ENCODE measurements around the gene TNNC2.
"Not testable (repeated sequence)": the region's sequence is repeated elsewhere in the genome, so short reads cannot be mapped to it uniquely, and the experiment has no call there.

Gene TNNC2

DNA sequence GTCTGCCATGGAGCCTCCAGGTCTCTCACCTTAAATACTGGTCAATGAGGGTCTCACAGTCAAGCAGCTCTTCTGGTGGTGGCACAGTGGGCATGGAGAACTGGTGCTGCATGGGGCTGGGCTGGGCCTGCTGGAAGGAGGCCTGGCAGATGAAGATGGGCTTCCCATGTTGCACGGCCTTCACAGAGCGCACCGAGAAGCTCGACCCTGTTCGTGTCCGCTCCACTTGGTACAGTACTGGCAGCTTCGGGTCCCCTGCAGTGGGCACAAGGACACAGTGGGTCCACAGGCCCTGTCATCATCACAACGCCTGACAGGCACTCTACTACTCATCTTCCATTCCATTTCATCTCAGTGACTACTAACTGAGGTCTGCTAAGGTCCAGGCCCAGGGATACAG, 21.3 kb upstream of the TNNC2 start:
- DNase-seq, result no peak

DNA sequence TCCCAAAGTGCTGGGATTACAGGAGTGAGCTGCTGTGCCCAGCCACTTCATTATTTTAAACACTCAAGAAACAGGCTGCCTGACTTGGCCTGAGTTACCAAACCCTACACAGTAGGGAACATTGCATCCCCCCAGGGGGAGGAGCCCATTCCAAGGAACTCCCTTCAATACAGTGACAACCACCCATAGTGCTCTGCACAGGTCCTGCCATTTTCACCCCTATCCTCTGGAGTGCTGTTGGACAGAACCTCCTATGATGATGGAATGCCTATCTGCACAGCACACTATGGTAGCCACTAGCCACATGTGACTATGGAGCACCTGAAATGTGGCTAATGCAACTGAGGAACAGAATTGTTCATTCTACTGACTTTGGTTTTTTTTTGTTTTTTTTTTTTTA, 18.3 kb upstream of the TNNC2 start:
- no peak for DNase-seq

DNA sequence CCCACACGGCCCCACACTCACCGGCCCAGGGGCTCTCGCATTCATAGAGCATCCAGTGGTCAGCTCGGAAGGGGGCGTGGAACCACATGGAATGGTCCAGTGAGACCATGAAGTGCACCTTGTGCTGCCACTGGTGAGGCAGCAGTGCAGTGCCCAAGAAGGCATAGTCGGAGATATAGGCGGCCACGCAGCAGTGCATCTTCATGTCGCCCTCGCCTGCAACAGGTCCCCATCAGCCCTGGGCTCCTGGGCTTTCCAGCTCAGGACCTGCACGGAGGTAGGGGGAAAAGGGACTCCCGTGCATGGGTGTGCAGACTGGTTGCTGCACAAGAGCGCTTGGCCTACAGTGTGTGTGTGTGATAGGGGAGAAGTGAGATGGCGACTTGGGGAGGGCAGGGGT, 16.4 kb upstream of the TNNC2 start:
- no peak for DNase-seq

GRCh38 chr20:45842169-45842812, 15.2 kb upstream of the TNNC2 start:
- DNase-seq, result no peak

DNA sequence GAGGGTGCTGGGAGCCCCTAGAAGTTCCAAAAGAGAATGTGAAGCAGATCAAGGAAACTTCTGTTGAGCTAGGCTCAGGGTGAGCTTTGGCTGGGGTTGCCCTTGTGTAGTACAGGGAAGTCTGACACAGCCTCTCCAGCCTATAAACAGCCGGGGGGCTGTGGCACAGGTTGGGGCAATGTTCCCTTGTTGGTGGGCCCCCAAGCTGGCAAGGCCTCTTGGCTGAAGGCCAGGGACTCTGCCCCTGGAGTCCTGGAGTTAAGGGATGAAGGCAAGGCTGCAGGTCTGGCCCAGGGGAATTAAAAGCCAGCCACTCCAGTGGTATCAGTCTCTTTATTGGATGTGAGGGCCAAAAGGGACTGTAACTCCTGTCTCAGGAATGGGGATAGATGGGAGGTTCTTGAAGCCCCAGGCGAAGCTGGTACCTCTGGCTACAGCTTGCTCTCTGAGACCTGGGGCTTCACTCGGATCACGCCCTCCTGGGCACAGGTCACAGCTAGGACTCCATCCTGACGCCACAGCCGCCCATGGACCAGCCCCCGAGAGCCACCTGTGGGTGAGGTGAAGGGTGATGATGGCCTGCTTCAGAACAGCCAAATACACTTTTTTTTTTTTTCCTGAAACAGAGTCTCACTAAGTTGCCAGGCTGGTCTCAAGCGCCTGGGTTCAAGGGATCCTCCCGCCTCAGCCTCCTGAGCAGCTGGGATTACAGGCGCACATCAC, 14.5 kb upstream of the TNNC2 start:
- DNase-seq, result no peak

DNA sequence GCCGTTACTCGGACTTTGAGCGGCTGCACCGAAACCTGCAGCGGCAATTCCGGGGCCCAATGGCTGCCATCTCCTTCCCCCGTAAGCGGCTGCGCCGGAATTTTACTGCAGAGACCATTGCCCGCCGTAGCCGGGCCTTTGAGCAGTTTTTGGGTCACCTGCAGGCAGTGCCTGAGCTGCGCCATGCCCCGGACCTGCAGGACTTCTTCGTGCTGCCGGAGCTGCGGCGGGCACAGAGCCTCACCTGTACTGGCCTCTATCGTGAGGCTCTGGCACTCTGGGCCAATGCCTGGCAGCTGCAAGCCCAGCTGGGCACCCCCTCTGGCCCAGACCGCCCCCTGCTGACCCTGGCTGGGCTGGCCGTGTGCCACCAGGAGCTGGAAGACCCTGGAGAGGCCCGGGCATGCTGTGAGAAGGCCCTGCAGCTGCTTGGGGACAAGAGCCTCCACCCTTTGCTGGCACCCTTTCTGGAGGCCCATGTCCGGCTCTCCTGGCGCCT, 13.6 kb upstream of the TNNC2 start:
- DNase-seq, result no peak

- DNase-seq, result no peak
These were observed 9.7 kb upstream of the TNNC2 start for GRCh38 chr20:45836841-45837240.

GRCh38 chr20:45835825-45836224, 8.7 kb upstream of the TNNC2 start:
- no peak for DNase-seq

- DNase-seq, result no peak
These were observed 8.2 kb upstream of the TNNC2 start for GRCh38 chr20:45835329-45835765.

- no peak for DNase-seq
These were observed 7.7 kb upstream of the TNNC2 start for GRCh38 chr20:45834797-45835161.

DNA sequence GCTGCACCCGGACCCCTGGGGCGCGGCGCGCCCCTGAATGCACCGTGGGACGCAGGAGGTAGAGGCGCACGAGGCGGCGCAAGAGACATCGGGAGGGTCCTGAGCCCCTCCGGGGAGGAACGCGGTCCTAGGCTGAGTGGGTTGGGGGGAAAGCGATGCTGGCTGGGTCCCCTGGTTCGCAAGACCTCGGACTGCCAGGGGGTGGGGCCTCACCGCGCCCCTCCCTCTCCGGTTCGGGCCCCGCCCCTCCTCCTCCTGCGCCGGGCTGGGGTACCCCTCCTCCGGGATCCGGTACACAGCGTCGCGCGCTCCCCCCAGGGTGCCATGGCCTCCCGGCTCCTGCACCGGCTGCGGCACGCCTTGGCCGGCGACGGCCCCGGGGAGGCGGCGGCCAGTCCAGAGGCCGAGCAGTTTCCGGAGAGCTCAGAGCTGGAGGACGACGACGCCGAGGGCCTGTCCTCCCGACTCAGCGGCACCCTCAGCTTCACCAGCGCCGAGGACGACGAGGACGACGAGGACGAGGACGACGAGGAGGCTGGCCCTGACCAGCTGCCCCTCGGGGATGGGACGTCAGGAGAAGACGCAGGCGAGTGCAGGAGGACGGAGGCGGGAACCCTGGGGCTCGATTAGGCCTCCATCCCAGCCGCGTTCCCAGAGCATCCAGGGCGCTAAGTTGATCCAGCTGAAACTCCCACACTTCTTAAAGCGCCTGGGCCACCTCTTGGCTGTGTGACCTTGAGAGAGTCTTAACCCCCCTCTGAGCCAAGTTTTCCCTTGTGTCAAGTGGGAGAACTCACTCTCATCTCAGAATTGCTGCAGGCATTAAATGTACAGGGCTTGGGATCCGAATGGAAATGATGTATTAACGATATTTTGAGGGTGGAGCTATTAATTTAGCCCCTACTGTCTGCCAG, 7.0 kb upstream of the TNNC2 start:
- DNase-seq, result peak; percentile 72

GRCh38 chr20:45833030-45833882, 6.1 kb upstream of the TNNC2 start, which contains the start of gene SNX21:
Gene SNX21, plus strand, starts transcription at chr20:45833799. Its CDS starts 121 bp downstream, at chr20:45833920.
- peak; percentile 53 for DNase-seq

GRCh38 chr20:45832619-45833018, 5.5 kb upstream of the TNNC2 start:
- DNase-seq, result no peak

- not testable (repeated sequence) for DNase-seq
These were observed 2.6 kb upstream of the TNNC2 start for GRCh38 chr20:45829673-45830106.

DNA sequence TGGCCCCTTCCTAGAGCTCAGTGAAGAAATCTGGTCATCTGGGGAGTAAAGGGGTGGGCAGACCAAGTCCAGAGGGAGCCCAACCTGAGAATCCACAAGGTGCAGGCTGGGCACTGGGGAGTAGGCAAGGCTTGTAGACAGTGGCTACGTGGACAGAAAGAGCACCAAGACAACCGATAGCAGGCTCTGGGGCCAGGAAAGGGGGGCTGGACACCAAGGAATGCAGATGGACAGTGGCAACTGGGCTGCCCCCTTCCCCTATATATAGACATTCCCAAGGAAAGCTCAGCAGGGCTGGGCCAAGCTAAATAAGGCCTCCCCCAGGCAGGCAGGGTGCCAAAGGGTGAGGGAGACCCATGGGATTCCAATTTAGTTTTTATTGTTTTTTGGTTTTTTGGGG, 1.5 kb upstream of the TNNC2 start:
- DNase-seq, result no peak

- no peak for DNase-seq
These were observed 600 bp upstream of the TNNC2 start for GRCh38 chr20:45827712-45828111.

GRCh38 chr20:45826381-45827019, 612 bp downstream of the TNNC2 start:
- no peak for DNase-seq

- peak; percentile 65 for DNase-seq
These were observed 2.9 kb downstream of the TNNC2 start for GRCh38 chr20:45823949-45824835.

DNA sequence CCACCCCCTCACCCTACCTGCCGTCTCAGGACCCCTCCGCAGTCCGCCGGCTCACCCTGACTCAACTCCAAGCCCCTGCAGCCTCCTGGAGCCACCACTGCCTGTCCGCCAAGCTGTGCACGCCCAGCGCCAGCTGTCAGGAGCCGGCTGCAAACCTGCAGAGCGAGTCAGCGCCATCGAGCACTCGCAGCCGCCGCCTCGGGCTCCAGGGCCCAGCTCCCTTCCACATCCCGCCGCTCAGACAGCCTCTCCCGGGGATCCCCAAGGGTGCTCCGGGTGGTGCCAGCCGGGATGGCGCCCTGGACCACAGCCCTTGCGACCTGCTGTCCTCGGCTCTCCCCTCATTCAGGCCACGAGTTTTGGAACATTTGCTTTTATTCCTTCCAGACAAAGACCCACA, 4.3 kb downstream of the TNNC2 start:
- no peak for DNase-seq

DNA sequence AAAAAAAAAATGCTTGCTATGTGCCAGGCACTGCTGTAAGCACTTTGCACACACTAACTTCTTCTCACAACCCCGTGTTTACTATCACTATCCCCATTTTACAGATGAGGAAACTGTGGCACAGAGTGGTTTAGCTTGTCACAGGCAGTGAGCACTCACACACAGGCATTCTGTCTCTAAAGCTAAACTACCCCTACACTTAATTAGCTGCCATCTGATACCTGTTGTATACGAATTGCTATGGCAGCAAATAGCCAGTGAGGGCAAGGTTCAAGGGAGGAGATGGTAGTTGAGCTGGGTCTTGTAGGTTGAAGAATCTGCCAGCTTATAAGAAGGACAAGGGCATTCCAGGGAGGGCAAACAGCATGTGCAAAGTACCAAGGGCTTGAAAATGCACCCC, 5.2 kb downstream of the TNNC2 start:
- no peak for DNase-seq

DNA sequence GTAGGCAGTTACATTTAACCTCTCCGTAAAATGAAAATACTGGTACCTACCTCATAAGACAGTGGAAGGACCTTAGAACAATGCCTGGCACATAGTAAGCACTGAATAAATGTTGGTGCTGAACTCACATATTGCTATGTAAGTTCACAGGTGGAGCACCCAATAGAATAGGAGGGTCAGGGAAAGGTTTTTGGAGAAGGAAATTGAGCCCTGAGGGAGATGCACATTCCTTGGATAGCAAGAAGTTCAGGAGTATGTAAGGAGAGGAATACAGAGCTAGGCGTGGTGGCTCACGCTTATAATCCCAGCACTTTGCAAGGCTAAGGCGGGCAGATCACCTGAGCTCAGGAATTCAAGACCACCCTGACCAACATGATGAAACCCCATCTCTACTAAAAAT, 7.6 kb downstream of the TNNC2 start:
- no peak for DNase-seq

Data from CD4-positive, alpha-beta T cell treated with Interleukin-17A for 4 hours (primary cell).